ENCODE data around the gene FOXP1. TPM values are rescaled to one million over a fixed set of nuclear protein-coding genes. Genes with fewer than 3 reads are reported as not detected.

FOXP1 gene
- total RNA-seq, 1 donor: 123 TPM

DNA sequence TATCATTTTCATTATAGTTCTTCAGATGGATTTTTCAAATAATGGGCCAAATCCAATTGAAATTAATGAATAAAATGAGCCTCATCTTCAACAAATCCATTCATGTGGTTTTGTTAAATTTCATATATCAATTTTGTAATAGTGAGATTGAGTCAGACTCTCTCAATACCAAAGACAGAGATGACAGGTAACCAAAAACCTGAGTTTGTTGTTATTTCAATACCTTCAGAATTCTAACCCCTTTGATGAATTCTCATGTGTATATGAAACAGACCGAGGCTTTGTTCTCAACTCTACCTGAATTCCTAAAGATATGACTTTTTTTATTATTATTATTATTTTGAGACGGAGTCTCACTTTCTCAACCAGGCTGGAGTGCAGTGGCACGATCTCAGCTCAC is 92.8 kb downstream of the FOXP1 start:
- no peak for DNase-seq (ENCODE audit: low read depth in 2 of 3, low spot score in 2 of 3)

- DNase-seq (ENCODE audit: low read depth in 2 of 3, low spot score in 2 of 3): no peak
Observed at GRCh38 chr3:71489315-71489761, 94.2 kb downstream of the FOXP1 start.

GRCh38 chr3:71488882-71489281 is 94.6 kb downstream of the FOXP1 start:
- no peak for DNase-seq (ENCODE audit: low read depth in 2 of 3, low spot score in 2 of 3)

DNA sequence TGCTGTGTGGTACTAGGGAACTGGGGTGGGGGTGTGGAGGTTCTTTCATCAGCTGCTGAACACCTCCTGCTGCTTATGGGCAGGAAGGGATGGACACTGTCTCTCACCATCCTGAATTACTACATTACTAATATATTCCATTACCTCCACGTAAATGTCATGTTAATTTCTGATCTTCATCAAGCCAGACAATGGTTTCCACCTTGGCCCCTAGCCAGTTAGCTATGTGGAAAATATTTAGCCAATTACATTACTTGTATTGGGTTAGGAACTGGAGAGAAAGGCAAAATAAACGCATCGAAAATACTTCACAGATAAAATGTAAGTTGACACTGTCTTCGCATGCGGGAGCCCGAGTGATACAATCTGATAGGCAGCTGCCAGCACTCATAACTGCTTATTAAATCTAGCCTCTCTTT is 95.1 kb downstream of the FOXP1 start:
- DNase-seq (ENCODE audit: low read depth in 2 of 3, low spot score in 2 of 3): no peak

- DNase-seq (ENCODE audit: low read depth in 2 of 3, low spot score in 2 of 3): peak in 2 of 3 donors; percentile 63 to 77
Observed at GRCh38 chr3:71487418-71487817, 96.1 kb downstream of the FOXP1 start.

DNA sequence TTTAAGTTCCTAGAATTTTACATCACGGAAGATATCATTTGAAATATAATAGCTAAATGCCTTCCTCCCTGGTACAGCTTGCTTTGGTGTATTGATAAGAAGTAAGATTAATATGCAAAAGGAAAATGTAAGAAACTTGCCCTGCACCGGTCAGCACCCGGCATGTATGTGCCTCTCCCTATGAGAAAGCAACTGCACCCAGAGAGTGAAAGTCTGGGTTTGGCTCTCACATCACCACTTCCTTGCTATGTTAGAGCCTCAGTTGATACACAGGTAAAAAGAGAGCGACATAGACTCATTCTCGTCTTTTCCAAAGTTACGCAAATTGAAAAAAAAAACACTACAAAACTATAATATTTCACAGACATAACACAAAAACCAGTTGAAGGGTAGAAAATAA is 96.7 kb downstream of the FOXP1 start:
- no peak for DNase-seq (ENCODE audit: low read depth in 2 of 3, low spot score in 2 of 3)

GRCh38 chr3:71485896-71486295 is 97.6 kb downstream of the FOXP1 start:
- peak in 1 of 3 donors; percentile 37 for DNase-seq (ENCODE audit: low read depth in 2 of 3, low spot score in 2 of 3)

GRCh38 chr3:71484452-71484851 is 99.1 kb downstream of the FOXP1 start:
- no peak for DNase-seq (ENCODE audit: low read depth in 2 of 3, low spot score in 2 of 3)

- DNase-seq (ENCODE audit: low read depth in 2 of 3, low spot score in 2 of 3): no peak
Observed at GRCh38 chr3:71484047-71484446, 99.5 kb downstream of the FOXP1 start.

DNA sequence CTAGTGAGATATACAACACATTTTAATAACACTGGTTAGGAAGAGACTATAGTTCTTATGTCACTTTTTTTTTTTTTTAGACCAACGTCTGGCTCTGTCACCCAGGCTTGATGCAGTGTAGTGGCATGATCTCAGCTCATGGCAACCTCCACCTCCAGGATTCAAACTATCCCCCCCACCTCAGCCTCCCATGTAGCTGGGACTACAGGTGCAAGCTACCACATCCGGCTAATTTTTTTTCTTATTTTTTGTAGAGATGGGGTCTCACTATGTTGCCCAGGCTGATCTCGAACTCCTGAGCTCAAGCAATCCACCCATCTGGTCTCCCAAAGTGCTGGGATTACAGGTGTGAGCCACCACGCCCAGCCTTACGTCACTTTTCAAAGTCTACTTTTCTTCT is 100.8 kb downstream of the FOXP1 start:
- no peak for DNase-seq (ENCODE audit: low read depth in 2 of 3, low spot score in 2 of 3)

- peak in 2 of 3 donors; percentile 41 to 44 for DNase-seq (ENCODE audit: low read depth in 2 of 3, low spot score in 2 of 3)
Observed at GRCh38 chr3:71478568-71478967, 105.0 kb downstream of the FOXP1 start.

DNA sequence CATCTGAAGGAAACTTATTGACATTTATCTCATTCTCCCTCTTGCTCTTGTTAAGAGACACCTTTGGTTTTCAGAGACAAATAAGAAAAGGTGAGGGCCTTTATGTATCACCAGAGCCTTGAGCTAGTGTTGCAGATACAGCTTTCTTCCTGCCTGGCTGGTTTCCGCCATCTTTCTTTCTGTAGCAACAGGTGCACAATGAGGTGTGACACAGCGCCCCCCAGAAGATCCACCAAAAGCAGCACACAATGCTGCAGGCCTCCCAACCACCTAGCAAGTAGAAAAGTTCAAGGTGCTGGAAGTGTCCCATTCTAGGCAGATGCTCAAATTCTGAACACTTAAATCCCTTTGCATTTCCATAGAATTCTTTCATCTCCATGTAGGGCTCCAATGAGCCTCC is 106.6 kb downstream of the FOXP1 start:
- no peak for DNase-seq (ENCODE audit: low read depth in 2 of 3, low spot score in 2 of 3)

DNA sequence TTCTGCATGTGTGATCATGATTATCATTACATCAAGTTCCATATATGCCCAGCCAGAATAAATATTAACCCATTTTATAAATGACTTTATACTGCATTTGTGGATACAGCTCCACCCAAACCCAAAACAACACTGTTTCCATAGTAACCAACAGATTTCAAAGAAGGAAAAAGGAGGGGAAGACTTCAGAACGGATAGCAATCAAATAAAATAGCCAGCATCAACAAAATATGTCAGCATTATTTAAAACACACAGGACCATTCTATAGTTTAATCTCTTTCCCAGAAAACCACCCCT is 114.4 kb downstream of the FOXP1 start:
- peak in 1 of 3 donors; percentile 35 for DNase-seq (ENCODE audit: low read depth in 2 of 3, low spot score in 2 of 3)

- no peak for DNase-seq (ENCODE audit: low read depth in 2 of 3, low spot score in 2 of 3)
Observed at GRCh38 chr3:71468311-71469137, 115.0 kb downstream of the FOXP1 start.

DNA sequence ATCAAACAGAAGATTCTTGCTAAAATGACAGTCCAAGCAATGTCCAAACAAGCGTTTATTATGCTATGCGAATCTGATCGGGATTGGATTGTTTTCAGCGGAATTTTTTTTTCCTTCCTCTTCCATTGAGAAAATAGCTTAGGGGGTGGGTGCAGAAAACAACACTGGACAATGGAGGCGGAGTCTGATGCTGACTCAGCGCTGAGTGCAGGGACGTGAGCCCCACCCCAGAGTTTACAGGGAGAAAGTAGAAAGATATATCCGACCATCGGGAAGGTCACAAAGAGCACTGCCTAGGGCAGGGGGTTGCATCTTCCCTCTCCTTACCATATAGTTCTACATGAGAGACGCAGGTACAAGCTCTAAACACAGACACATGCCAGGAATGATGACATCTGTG is 117.0 kb downstream of the FOXP1 start:
- DNase-seq (ENCODE audit: low read depth in 2 of 3, low spot score in 2 of 3): no peak

- DNase-seq (ENCODE audit: low read depth in 2 of 3, low spot score in 2 of 3): no peak
Observed at GRCh38 chr3:71465371-71466036, 118.0 kb downstream of the FOXP1 start.

DNA sequence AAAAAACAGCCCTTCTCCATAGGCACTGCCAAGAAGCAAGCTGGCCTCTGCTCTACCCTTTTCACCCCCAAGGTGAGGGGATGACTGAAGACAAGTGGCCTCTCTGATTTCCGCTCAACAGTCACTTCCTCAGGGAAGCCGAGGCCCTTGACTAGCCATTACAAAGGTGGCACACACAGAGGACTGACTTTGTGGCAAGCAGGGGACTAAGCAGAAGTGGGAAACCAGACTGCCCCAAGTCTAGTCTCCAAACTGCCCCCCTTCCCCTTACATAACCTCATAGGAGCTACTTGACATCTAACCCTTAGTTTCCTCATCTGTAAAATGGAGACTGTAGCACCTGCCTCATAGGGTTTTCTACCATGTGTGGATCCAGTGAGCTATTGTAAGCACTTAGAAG is 118.9 kb downstream of the FOXP1 start:
- DNase-seq (ENCODE audit: low read depth in 2 of 3, low spot score in 2 of 3): no peak

DNA sequence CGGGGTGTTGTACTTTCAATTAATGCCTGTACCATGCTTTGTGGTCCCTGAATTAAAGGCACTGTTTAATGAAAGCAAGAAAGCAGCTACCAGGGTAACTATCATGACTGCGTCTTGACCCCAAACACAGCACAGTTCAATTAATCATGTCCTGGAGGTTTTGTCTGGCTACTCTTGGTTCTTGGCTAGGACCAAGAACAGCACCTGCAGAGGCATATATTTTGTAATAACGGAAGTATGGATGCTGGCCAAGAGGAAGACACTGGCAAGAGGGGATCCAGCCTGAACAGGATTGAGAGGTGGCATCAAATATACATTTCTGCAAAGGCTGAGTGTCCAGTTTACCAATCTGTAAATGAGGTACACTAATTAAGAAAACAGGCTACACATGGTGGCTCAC is 119.9 kb downstream of the FOXP1 start:
- DNase-seq (ENCODE audit: low read depth in 2 of 3, low spot score in 2 of 3): peak in 1 of 3 donors; percentile 41

- DNase-seq (ENCODE audit: low read depth in 2 of 3, low spot score in 2 of 3): no peak
Observed at GRCh38 chr3:71462586-71462985, 120.9 kb downstream of the FOXP1 start.

- DNase-seq (ENCODE audit: low read depth in 2 of 3, low spot score in 2 of 3): no peak
Observed at GRCh38 chr3:71461749-71462483, 121.6 kb downstream of the FOXP1 start.

- DNase-seq (ENCODE audit: low read depth in 2 of 3, low spot score in 2 of 3): no peak
Observed at GRCh38 chr3:71461114-71461513, 122.4 kb downstream of the FOXP1 start.

- no peak for DNase-seq (ENCODE audit: low read depth in 2 of 3, low spot score in 2 of 3)
Observed at GRCh38 chr3:71458895-71459294, 124.6 kb downstream of the FOXP1 start.

Data from hematopoietic multipotent progenitor cell (in vitro differentiated cells).